ENCODE measurements around the gene CLCN7.

DNA sequence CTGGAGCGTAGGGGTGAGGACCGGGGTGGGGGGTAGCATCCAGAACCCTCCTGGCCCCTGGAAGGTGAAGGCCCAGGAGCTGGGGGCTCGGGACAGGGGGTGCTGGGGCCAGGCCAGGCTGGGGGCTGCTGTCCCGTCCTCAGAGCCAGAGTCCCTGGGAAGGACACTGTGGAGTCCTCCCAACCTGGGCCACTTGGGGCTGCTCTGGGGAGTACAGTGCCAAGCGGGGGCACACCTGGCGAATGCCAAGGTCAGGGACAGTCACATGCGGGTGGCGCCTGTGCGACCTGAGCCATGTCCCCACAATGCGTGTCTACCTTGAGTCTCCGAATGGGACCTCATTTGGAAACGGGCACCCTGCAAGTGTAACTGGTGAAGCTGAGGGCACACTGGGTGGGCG is 45.2 kb downstream of the CLCN7 start:
- TF ChIP-seq POLR2A (IDR thresholded peaks at IDR 0.05): no peak
- TF ChIP-seq, protein P1, sequence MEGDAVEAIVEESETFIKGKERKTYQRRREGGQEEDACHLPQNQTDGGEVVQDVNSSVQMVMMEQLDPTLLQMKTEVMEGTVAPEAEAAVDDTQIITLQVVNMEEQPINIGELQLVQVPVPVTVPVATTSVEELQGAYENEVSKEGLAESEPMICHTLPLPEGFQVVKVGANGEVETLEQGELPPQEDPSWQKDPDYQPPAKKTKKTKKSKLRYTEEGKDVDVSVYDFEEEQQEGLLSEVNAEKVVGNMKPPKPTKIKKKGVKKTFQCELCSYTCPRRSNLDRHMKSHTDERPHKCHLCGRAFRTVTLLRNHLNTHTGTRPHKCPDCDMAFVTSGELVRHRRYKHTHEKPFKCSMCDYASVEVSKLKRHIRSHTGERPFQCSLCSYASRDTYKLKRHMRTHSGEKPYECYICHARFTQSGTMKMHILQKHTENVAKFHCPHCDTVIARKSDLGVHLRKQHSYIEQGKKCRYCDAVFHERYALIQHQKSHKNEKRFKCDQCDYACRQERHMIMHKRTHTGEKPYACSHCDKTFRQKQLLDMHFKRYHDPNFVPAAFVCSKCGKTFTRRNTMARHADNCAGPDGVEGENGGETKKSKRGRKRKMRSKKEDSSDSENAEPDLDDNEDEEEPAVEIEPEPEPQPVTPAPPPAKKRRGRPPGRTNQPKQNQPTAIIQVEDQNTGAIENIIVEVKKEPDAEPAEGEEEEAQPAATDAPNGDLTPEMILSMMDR (IDR thresholded peaks at IDR 0.05): no peak
